Ishikawa (cell line): Measurements from ENCODE around the gene ACACA.

ENCODE experiments used
- CEBPB ChIP-seq: IDR thresholded peaks from 2 replicates; pipeline ENCODE4 v1.6.1; 2012
- CREB1 ChIP-seq: IDR thresholded peaks from 2 replicates; pipeline ENCODE4 v1.6.1; 2012; ENCODE audit warnings: low read depth
- EGR1 ChIP-seq: IDR thresholded peaks from 2 replicates; pipeline ENCODE4 v1.6.1; 2012
- EP300 ChIP-seq: IDR thresholded peaks from 2 replicates; pipeline ENCODE4 v1.6.1; 2012; ENCODE audit warnings: borderline replicate concordance
- FOXM1 ChIP-seq: IDR thresholded peaks from 2 replicates; pipeline ENCODE4 v1.6.1; 2012; ENCODE audit warnings: low read depth, borderline replicate concordance
- NFIC ChIP-seq: IDR thresholded peaks from 2 replicates; pipeline ENCODE4 v1.6.1; 2012
- RAD21 ChIP-seq: IDR thresholded peaks from 2 replicates; pipeline ENCODE4 v1.6.1; 2012; ENCODE audit warnings: low read depth
- TAF1 ChIP-seq: IDR thresholded peaks from 2 replicates; pipeline ENCODE4 v1.6.1; 2012; ENCODE audit warnings: low read depth, mild to moderate bottlenecking
- TCF12 ChIP-seq: IDR thresholded peaks from 2 replicates; pipeline ENCODE4 v1.6.1; 2012; ENCODE audit warnings: low read depth
- TEAD4 ChIP-seq: IDR thresholded peaks from 2 replicates; pipeline ENCODE4 v1.6.1; 2012
- YY1 ChIP-seq: IDR thresholded peaks from 2 replicates; pipeline ENCODE4 v1.6.1; 2012; ENCODE audit warnings: low read depth
- ZBTB7A ChIP-seq: IDR thresholded peaks from 2 replicates; pipeline ENCODE4 v1.6.1; 2012; ENCODE audit warnings: low read depth
- TF ChIP-seq, protein P1 (sequence below): IDR thresholded peaks from 2 replicates; pipeline ENCODE4 v1.6.1; 2012; ENCODE audit warnings: low read depth, mild to moderate bottlenecking
- TF ChIP-seq, protein P2 (sequence below): IDR thresholded peaks from 2 replicates; pipeline ENCODE4 v1.6.1; 2012
- TF ChIP-seq, protein P3 (sequence below): IDR thresholded peaks from 2 replicates; pipeline ENCODE4 v1.6.1; 2012

The ACACA gene

DNA sequence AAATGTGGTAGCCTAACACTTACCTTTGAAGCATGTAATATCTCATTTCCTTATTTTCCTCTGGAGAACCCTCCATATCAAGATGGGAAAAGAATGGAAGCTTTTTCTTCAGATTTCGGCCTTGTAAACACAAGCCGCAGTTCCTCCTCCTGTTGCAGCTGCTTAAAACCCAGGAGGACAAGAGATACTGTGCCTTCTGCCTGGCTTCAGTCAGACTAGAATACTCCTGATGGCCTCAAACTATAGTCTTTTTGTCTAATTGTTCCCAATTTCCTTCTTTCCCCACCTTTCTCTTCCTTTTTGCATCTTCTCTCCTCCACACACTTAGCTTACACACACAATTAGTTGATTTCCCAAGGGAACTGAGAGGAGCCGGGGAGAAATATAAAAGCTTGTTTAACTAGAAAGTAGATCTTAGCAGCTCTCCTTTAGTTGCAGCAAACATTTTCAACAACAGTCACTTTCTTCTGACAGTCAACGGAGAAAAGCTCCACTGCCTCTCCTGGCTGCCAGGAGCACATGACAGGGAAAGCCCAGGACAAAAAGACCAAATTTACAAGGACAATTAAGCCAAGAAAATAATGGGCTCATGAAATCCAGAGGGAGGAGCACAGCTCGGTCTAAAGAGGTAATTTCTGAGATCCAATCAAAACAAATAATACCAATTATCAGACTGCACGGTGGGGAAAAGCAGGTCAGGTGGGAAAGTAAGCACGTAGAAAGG is 107.2 kb downstream of the ACACA start:
- TF ChIP-seq, protein P1, sequence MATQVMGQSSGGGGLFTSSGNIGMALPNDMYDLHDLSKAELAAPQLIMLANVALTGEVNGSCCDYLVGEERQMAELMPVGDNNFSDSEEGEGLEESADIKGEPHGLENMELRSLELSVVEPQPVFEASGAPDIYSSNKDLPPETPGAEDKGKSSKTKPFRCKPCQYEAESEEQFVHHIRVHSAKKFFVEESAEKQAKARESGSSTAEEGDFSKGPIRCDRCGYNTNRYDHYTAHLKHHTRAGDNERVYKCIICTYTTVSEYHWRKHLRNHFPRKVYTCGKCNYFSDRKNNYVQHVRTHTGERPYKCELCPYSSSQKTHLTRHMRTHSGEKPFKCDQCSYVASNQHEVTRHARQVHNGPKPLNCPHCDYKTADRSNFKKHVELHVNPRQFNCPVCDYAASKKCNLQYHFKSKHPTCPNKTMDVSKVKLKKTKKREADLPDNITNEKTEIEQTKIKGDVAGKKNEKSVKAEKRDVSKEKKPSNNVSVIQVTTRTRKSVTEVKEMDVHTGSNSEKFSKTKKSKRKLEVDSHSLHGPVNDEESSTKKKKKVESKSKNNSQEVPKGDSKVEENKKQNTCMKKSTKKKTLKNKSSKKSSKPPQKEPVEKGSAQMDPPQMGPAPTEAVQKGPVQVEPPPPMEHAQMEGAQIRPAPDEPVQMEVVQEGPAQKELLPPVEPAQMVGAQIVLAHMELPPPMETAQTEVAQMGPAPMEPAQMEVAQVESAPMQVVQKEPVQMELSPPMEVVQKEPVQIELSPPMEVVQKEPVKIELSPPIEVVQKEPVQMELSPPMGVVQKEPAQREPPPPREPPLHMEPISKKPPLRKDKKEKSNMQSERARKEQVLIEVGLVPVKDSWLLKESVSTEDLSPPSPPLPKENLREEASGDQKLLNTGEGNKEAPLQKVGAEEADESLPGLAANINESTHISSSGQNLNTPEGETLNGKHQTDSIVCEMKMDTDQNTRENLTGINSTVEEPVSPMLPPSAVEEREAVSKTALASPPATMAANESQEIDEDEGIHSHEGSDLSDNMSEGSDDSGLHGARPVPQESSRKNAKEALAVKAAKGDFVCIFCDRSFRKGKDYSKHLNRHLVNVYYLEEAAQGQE, result no peak
- no peak for TF ChIP-seq TCF12
- TF ChIP-seq NFIC, result no peak
- TF ChIP-seq FOXM1, result no peak
- no peak for TF ChIP-seq EGR1
- TF ChIP-seq, protein P2, sequence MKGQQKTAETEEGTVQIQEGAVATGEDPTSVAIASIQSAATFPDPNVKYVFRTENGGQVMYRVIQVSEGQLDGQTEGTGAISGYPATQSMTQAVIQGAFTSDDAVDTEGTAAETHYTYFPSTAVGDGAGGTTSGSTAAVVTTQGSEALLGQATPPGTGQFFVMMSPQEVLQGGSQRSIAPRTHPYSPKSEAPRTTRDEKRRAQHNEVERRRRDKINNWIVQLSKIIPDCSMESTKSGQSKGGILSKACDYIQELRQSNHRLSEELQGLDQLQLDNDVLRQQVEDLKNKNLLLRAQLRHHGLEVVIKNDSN, result no peak
- TF ChIP-seq ZBTB7A, result no peak

DNA sequence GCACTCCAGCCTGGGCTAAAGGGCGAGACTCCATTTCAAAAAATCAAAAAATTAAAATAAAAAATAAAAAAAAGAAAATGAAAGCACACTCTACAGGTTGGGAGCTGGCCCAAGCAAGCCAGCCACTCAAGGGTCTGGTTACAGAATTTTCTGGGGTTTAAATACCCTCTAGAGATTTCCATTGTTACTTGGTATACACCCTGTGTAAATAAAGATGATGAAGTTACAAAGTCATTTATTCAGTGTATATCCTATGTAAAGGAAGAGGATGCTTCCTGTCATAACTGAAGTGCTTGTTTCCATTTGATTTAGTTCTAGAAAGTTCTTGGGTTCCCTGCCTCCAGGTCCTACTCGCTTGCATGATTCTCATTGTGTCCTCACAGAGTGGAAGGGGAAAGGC is 110.7 kb downstream of the ACACA start:
- TF ChIP-seq TEAD4 (no peak), EP300 (no peak), FOXM1 (no peak), YY1 (no peak), ZBTB7A (no peak), TCF12 (no peak), TAF1 (no peak)
- TF ChIP-seq, protein P1, result no peak

DNA sequence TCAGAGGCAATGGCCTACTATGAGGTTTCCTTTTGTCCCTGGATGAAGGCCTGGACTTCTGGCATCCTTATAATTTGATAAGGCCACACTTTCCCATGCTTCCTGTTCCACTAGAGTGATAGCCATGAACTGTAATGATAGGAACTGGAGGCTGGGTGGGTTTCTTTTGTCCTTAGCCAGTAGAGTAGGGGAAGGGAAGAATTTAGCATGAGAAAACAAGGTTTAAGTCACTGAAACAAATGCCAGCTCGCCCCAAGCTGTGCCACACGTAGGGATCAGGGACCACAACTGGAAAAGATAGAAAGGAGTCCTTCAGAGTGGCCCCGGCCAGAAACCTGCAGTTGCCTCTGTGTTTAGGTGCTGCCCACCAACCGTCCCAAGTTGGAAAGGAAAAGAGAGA is 111.7 kb downstream of the ACACA start:
- TF ChIP-seq EGR1 (no peak), RAD21 (no peak), EP300 (no peak), TEAD4 (no peak), CEBPB (no peak), TAF1 (no peak), TCF12 (no peak), CREB1 (no peak), YY1 (no peak), FOXM1 (no peak), ZBTB7A (no peak), NFIC (no peak)
- TF ChIP-seq, protein P1, result no peak
- TF ChIP-seq, protein P3, sequence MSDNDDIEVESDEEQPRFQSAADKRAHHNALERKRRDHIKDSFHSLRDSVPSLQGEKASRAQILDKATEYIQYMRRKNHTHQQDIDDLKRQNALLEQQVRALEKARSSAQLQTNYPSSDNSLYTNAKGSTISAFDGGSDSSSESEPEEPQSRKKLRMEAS, result no peak

DNA sequence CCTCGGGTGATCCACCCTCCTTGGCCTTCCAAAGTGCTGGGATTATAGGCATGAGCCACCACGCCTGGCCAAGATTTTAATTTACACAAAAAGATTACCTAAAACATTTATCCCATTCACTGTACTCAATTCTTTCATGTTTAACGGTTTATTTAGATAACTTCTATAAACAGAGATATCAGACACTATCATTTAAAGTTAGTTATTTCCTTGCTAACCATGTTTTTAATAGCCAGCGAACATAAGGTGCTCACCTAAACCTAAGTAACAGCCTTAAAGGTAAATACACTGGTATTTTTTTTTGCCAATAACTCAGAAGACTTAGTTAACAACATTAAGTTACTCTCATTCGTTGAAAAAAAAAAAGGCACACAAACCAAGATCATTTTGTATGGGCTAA is 112.9 kb downstream of the ACACA start:
- no peak for TF ChIP-seq EGR1
- no peak for TF ChIP-seq TEAD4
- TF ChIP-seq YY1, result no peak
- no peak for TF ChIP-seq EP300
- TF ChIP-seq, protein P3, result no peak
- TF ChIP-seq TCF12, result no peak
- TF ChIP-seq TAF1, result no peak
- TF ChIP-seq CREB1, result no peak
- TF ChIP-seq ZBTB7A, result no peak
- TF ChIP-seq CEBPB, result no peak
- TF ChIP-seq RAD21, result no peak

DNA sequence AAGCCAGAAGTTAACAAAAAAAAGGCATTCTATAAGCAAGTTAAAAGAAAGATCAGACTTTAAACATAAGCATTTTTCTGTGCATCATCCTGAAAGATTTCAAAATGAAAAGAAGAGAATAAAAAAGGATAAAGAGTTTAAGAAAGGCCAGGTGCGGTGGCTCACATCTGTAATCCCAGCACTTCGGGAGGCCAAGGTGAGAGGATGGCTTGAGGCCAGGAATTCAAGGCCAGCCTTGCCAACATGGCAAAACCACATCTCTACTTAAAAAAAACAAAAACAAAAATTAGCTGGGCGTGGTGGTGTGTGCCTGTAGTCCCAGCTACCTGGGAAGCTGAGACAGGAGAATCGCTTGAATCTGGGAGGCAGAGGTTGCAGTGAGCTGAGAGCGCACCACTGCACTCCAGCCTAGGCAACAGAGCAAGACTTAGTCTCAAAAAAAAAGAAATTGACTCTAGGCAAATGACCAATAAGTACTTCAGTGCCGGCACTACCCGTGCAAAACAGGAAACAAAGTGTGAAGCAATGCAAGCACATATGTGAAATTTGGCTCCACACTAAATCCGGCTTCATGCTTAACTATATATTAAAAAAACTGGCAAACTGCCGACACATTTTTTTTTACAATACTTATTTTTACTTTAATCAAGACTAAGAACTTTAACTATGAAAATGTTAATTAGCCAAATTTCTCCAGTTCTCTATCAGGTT is 114.1 kb downstream of the ACACA start:
- no peak for TF ChIP-seq TCF12
